HG02938 (cell line): ENCODE results near the gene DGKD.

Experiments used
- ATAC-seq: cut with Tn5 transposase; IDR thresholded peaks from one replicate; pipeline ENCODE4 v1.9.1; 2021; ENCODE audit warnings: mild to moderate bottlenecking, moderate library complexity; ENCODE audit not compliant: unreplicated experiment

DGKD gene

DNA sequence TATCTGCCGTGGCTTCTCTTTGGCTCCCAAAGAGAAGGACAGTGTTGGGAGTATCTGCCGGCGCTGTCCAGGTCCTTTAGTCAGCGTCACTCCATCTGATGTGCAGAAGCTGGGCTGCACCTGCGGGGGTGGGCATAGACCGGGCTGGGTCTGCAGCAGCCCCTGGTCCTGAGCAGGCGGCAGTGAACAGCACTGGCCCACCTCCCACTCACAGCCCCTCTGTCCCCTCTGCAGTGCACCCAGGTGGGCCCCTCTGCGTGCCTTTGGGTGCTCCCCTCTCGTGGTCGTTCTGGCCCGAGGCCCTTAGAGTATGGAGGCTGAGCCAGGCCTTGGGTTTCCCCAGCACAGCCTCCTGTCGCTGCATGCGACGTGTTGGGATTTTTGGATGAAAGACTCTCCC lies 116.5 kb downstream of the DGKD start:
- ATAC-seq = no peak

DNA sequence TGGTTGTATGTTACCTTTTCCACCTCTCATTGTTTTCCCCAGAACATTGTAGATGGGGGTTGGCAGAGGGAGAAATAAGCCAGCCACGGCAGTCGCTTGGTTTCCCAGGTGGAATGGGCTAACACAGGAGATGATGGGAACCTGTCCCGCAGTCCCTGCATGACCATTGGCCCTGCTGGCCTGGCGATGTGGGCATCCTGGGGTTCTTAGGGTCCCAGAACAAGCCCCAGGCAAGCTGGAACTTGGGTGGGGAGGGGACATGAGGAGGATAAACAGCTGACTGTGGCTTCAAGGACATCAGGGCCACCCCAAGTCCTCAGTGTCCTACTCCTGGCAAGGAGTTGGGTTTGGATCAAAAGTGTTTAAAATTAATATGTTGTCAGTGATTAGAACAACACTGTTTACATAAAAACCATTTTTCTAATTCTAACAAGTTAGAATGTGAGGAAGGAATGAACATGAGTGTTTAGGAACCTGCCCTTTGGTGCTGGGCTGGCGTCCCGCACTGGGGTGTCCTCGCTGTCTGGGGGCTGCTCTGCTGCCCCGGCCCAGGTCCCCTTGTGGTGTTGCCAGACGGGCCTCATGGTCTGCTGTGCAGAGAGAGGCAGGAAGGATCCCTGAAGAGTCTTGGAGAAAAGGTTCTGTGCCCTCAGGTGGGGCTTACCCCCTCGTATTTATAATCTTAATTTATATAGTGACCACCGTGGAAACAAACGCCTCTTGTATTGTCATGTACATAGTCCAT lies 117.2 kb downstream of the DGKD start:
- ATAC-seq = no peak

GRCh38 chr2:233473386-233473791 lies 119.1 kb downstream of the DGKD start:
- ATAC-seq = no peak

- ATAC-seq = no peak
These were observed 119.6 kb downstream of the DGKD start for GRCh38 chr2:233473878-233474277.

GRCh38 chr2:233474308-233475160 lies 120.2 kb downstream of the DGKD start:
- no peak for ATAC-seq

GRCh38 chr2:233476063-233476410 lies 121.7 kb downstream of the DGKD start:
- ATAC-seq = no peak

DNA sequence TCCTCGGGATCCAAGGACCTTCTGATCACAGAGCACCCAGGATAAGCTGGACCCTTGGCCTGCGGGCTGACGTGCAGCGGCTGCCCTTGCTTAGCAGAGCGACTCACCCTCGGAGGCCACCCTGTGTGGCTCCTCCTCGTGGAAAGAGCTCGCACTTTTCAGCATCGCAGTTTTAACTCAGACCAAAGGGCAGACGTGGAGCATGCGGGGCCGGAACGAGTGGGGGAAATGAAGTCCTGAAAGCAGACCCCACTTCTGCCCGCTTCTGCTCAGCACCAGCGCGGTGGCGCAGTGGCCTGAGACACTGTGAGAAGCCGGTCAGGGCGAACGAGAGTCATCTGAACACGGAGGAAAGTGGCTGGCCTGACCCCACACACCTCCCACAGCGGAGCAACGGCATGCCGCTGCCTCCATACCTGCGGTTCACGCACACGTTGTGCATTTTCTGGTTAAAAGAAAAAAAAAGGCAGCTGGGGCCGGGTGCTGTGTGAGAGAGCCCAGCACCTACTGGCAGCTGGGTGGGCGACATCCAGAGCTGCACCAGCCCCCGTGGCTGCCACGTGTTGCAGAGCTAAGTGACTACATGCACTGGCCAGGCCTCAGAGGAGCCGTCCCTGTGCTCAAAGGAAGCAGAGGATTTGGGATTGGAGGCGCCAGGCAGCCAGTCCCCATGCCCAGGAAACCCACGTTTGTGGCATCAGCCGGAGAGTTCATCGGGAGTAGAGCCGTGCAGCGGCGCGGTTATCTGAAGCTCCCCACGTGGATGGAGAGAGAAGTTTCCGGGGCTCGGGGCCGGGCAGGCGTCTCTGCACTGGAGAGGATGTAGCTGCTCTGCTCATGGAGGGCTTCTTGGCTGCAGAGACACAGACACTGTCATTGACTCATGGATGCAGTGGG lies 122.6 kb downstream of the DGKD start:
- no peak for ATAC-seq

DNA sequence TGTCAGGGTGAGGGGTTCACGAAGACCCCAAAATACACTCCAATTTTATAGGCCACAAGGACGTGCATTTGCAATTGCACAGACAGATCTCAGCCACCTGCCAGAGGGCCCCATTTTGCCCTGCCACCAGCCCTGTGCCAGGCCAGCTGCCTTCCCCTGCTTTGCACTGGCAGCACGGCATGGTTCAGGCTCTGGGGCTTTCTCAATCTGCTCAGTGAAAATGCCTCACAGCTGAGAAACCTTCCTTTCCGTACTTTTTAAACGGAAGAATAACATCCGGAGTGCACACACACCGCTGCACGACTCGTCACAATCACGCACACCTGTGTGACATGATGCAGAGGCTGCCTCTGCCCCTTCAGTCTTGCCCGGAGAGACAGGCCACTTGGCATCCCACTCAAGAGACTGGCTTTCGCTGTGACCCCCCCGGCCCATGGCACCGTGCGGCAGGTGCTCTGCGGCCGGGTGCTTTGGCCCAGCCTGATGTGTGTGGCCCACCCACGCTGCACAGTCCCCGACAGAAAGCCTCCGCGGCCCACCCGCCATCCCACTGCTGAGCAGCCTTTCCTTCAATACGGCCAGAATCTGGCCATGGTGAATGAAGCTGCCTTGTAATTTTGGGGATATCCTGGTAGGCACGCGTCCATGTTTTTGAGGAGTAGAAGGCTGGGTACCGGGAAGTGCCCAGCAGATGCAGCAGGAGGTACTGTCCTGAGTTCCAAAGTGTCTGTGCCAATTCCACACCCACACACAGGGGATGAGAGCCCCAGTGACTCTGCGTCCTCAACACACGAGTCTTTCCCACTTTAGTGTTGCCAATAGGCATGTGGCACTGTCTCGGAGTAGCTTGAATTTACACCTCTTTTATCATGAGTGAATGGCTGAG lies 123.5 kb downstream of the DGKD start:
- ATAC-seq = no peak

- ATAC-seq = no peak
These were observed 125.6 kb downstream of the DGKD start for GRCh38 chr2:233479616-233480489.

- ATAC-seq = no peak
These were observed 126.4 kb downstream of the DGKD start for GRCh38 chr2:233480490-233481202.

GRCh38 chr2:233481368-233482142 lies 127.3 kb downstream of the DGKD start:
- ATAC-seq = no peak

GRCh38 chr2:233482616-233483015 lies 128.3 kb downstream of the DGKD start:
- ATAC-seq = no peak

DNA sequence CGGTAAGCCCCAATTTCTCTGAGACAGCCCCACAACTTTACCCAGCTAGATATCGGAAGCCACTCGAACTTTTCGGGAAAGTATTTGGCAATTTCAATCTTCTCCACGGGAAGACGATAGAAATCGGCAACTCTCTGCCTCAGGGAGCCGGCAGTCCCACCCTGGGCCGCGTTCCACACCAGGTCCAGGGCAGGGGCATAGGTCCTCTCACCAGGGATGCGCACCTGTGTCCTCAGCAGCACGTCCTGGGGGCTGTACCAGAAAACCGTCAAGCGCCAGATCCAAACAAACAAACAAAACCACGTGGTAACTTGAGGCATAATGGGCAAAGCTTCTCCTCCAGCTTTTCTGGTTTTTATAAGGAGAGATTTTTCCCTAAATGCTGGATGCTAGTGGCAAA lies 131.4 kb downstream of the DGKD start:
- no peak for ATAC-seq

DNA sequence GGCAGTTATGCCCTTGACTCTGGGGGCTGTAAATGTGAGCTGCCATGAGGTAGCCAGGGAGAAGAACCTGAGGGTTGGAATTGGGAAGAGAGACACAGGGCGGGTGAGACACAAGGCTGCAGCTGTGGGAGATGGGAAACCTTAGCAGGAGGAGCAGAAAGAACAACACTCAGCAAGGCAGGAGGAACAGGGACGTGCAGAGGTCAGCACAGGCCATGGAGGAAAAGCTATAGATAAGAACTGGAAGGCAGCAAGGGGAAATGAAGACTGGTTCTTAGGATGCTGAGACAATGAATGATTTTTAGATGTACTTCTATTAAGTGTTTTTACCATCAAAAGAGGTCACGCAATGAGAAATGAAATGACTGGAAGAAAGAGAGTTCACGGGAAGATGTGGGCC lies 132.1 kb downstream of the DGKD start:
- no peak for ATAC-seq

DNA sequence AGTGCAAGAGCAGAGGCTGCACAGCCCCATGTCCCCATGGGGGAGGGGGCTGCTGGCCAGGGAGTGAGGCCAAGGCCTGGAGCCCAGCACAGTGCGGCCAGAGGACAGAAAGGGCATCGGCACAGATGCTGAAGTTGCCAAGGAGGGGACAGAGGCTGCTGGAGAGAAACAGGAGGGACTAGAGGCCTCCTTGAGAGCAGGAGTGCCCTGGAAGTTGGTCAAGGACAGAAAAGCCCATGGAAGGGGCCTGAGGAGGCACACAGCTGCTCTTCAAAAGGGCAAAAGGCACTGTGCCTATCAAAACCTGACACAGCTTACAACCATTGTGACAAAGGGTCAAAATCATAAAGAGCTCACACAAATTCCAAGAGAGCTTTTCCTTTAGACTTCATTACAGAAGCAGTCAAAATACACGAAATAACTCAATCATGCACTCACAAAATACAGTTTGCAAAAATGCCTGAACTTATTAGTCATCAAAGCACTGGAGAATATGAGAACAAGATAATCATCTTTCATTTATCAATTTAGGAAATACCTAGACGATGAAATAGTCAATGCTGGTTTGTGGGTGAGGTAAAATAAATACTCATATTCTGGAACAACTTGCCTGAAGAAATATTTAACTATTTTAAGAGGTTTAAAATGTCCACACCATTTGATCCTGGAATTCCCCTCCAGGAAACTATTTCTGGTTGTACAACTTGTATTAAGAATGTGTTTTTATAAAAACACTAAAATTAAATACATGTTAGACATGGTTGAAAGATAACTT lies 132.7 kb downstream of the DGKD start:
- ATAC-seq = no peak

- no peak for ATAC-seq
These were observed 133.6 kb downstream of the DGKD start for GRCh38 chr2:233487748-233488345.

- no peak for ATAC-seq
These were observed 134.8 kb downstream of the DGKD start for GRCh38 chr2:233489143-233489542.
